Heart right ventricle (tissue), 16 donors: ENCODE measurements around the gene TRABD2B. TPM values are rescaled to one million over a fixed set of nuclear protein-coding genes. Genes with fewer than 3 reads are reported as not detected.
A peak's percentile ranks its signal among the peaks of the same experiment; 100 is the strongest.

Source experiments
- ATAC-seq, 8 donors: fragments of 200-7000 bp; cut with Tn5 transposase; one replicate each; pipeline ENCODE4 v1.9.1; 2020; ENCODE audit warnings: mild to moderate bottlenecking in 8 of 8, moderate library complexity in 8 of 8, moderate number of reproducible peaks in 1 of 8
- DNase-seq, 2 donors: peaks; one replicate each; pipeline ENCODE4 v3.0.0-alpha.2; 2020
- H3K27ac ChIP-seq, 10 donors: fragments of 200-600 bp; sonication (generic) in 2 of 10; one replicate each; pipeline versions ENCODE4 v1.5.0 to v1.8.0; 2020 to 2022; ENCODE audit warnings: mild to moderate bottlenecking in 3 of 10
- H3K27me3 ChIP-seq, 7 donors: fragments of 200-600 bp; one replicate each; pipeline ENCODE4 v1.8.0; 2021 to 2022; ENCODE audit warnings: mild to moderate bottlenecking in 2 of 7
- H3K36me3 ChIP-seq, 9 donors: fragments of 200-600 bp; sonication (generic) in 1 of 9; one replicate each; pipeline versions ENCODE4 v1.5.0 to v1.8.0; 2020 to 2022; ENCODE audit warnings: mild to moderate bottlenecking in 2 of 9
- H3K4me1 ChIP-seq, 9 donors: fragments of 200-600 bp; sonication (generic) in 1 of 9; one replicate each; pipeline versions ENCODE4 v1.5.0 to v1.8.0; 2020 to 2022; ENCODE audit warnings: mild to moderate bottlenecking in 4 of 9
- H3K4me3 ChIP-seq, 10 donors: fragments of 200-600 bp; sonication (generic) in 2 of 10; one replicate each; pipeline versions ENCODE4 v1.5.0 to v1.8.0; 2020 to 2022; ENCODE audit warnings: mild to moderate bottlenecking in 7 of 10, moderate library complexity in 2 of 10
- H3K9me3 ChIP-seq, 11 donors: fragments of 200-600 bp in 10 of 11; sonication (generic) in 2 of 11; one replicate each; pipeline versions ENCODE4 v1.5.0 to v1.8.0; 2013 to 2022; ENCODE audit warnings: mild to moderate bottlenecking in 2 of 11, control low read depth in 1 of 11, moderate library complexity in 1 of 11
- CTCF ChIP-seq, 9 donors: fragments of 200-600 bp; sonication (generic) in 2 of 9; IDR thresholded peaks; one replicate each; pipeline versions ENCODE4 v1.5.0 to v1.8.0; 2021 to 2022; ENCODE audit warnings: antibody characterized with exemption in 9 of 9, mild to moderate bottlenecking in 5 of 9, moderate library complexity in 1 of 9
- WGBS, 2 donors: extraction: QIAGEN DNeasy Blood & Tissue Kit; methylation state at CpG; one replicate each; pipeline ENCODE4 v1.1.7; 2013; ENCODE audit warnings: inconsistent platforms in 1 of 2; 5-methylcytosine and 5-hydroxymethylcytosine counted together
- intact Hi-C, 10 donors: fragments of 100-400 bp; cut with DNase I; formaldehyde crosslinking; loops; one replicate each; pipeline versions ENCODE4 v1.11.1 to v1.14.2; 2022
- polyA plus RNA-seq, 2 donors: library from polyadenylated mRNA; stranded (reverse); fragments of 200-250 nt; gene quantifications; one replicate each; pipeline ENCODE4 v1.2.3, GENCODE V29; 2013
- total RNA-seq, 10 donors: library from RNA; stranded (reverse); fragmentation: NEBNext Ultra II Directional in 3 of 10; extraction: Animal tissue kit (Norgen Biotek cat#: 25700) in 3 of 10; gene quantifications; one replicate each; pipeline versions ENCODE4 v1.2.1 to v1.2.4, GENCODE V29; 2021 to 2023
- donor health status: Arrhythmogenic right ventricular cardiomyopathy.
- donor health status: ischemic (EF 13 %, LVEDD 7.1; RV severe dilation, severe dysfunction).
- donor health status: healthy with polysubstance abuse.
- donor health status: DM: no; HTN: yes; CAD: no.
- donor health status: DM: no; HTN: no; CAD: no.
- donor health status: ischemic (EF 25% LVEDD 6.9; RV normal size, moderate dysfunction).
- donor health status: ischemic (EF 25% LVEDD 5.7; RV mildly dilated, moderate dysfunction).
- donor health status: healthy.
- donor health status: DM: yes; HTN: yes; CAD: no.
- donor health status: Ischemic cardiomyopathy.
- donor health status: ischemic (EF 35%, LVEDD 5.7; RV mildly dilated, moderate dysfunction).
- donor health status: nonischemic (EF 11% LVEDD 7.7; RV severe dilation, severe dysfunction).
- donor health status: DM: yes; HTN: yes; CAD: no.
- donor health status: PGD.
- donor health status: ischemic (EF 29% LVEDD 5.4; RV normal size, mild dysfunction).
- donor health status: nonischemic (EF 23%, LVEDD 6.1; RV moderate dilation, normal function).

TRABD2B gene
- total and polyA plus RNA-seq, 12 donors, result 0.21 to 1.1 (median 0.53) TPM

DNA sequence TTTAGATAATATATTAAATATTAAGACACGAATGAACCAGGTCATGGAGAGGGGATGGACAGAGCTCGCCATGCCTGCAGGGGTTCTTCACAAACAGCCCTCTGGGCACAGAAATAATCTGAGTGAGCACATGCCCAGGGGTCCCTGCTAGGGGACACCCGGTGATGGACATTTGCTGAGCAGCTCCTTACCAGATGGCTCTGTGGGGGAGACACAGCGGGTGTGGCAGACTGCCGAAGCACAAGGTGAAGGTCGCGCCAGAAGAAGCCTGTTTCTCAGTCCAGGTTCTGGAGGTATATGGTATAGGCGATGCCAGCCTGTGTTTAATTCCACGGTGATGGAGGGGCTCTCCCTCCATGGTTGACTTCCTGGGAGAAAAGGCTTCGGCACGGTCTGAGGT is 9.6 kb downstream of the TRABD2B start:
- intact Hi-C loops, result loop anchor here in 1 of 10 donors (10.0 kb wide), 1 partner anchor 253 kb away; no protein-coding TSS in a partner anchor
- H3K27ac ChIP-seq, result peak overlapping the region in 4 of 10 donors; percentile 48 to 78 (median 69)

DNA sequence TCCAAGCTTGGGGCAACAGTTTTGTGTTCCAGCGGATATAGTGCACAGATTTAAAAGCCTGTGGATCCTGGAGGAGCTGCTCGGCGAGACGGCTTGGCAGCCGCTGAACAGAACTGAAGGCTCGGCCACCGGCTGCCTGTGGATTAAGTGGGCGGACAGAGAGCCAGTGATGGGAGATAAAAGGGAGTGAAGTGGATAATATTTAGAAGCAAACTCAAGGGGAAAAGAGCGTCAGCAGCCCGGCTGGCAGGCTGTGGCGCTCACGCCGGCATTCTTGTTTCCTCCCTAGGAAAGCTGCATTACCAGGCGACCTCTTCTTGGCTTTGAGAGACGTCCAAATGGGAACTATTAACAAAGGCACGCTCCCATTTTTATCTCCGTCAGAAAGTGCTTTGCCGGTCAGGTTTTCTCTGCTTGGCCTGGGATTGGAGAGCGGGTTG is 10.4 kb downstream of the TRABD2B start:
- Histone ChIP-seq H3K9me3 (no peaks in the 10 kb centered on the region), H3K36me3 (no peaks in the 10 kb centered on the region), H3K4me1 (peaks cover 7 to 55% (median 33%) of the 10 kb centered on the region in 9 donors), H3K27me3 (peaks cover 0 to 30% (median 0%) of the 10 kb centered on the region in 7 donors), H3K4me3 (peak overlapping the region in 6 of 10 donors; percentile 24 to 44 (median 30)), H3K27ac (peak overlapping the region; percentile 8 to 78 (median 55))
- DNase-seq, result peak; percentile 62 to 65
- 6 to 9% methylated on average over 19 of the region's 19 CpGs for WGBS, 2 donors
- no peak for TF ChIP-seq CTCF (IDR thresholded peaks at IDR 0.05)
- ATAC-seq, result peak; percentile 68 to 89 (median 82)
- intact Hi-C loops, result loop anchor here in 1 of 10 donors (10.0 kb wide), 1 partner anchor 252 kb away; no protein-coding TSS in a partner anchor

More for the DNA sequence above, 9.6 kb downstream of the TRABD2B start:
- peaks cover 0 to 27% (median 0%) of the 10 kb centered on the region in 7 donors for H3K27me3 ChIP-seq
- H3K4me1 ChIP-seq, result peaks cover 7 to 63% (median 39%) of the 10 kb centered on the region in 9 donors
- no peak for TF ChIP-seq CTCF (IDR thresholded peaks at IDR 0.05)
- H3K36me3 ChIP-seq, result no peaks in the 10 kb centered on the region
- WGBS, 2 donors, result 94 to 95% methylated on average over 11 of the region's 11 CpGs
- no peaks in the 10 kb centered on the region for H3K9me3 ChIP-seq
- no peak overlapping the region for H3K4me3 ChIP-seq
- DNase-seq, result no peak
- ATAC-seq, result no peak

- no peak for ATAC-seq
These were observed 12.2 kb downstream of the TRABD2B start for GRCh38 chr1:47985018-47985417.

More at GRCh38 chr1:47985018-47985417, 12.2 kb downstream of the TRABD2B start:
- no peaks in the 10 kb centered on the region for H3K36me3 ChIP-seq
- peaks cover 7 to 47% (median 30%) of the 10 kb centered on the region in 9 donors for H3K4me1 ChIP-seq
- no peak for TF ChIP-seq CTCF (IDR thresholded peaks at IDR 0.05)
- H3K27ac ChIP-seq, result peak overlapping the region in 1 of 10 donors; percentile 78
- DNase-seq, result no peak
- intact Hi-C loops, result loop anchor here in 1 of 10 donors (10.0 kb wide), 1 partner anchor 250 kb away; no protein-coding TSS in a partner anchor
- no peaks in the 10 kb centered on the region for H3K9me3 ChIP-seq
- 62 to 66% methylated on average over 4 of the region's 4 CpGs for WGBS, 2 donors
- H3K27me3 ChIP-seq, result peaks cover 0 to 30% (median 0%) of the 10 kb centered on the region in 7 donors
- no peak overlapping the region for H3K4me3 ChIP-seq
